Measurements from ENCODE around the gene THBD. TPM values are rescaled to one million over a fixed set of nuclear protein-coding genes. Genes with fewer than 3 reads are reported as not detected.

THBD gene
- total RNA-seq, 1 donor from 2014 or later: 6.8 TPM

GRCh38 chr20:23042270-23042669, 7.2 kb downstream of the THBD start:
- Histone ChIP-seq H3K27me3 (ENCODE audit: control insufficient read depth in 3 of 3, insufficient read depth in 3 of 3, low read length in 3 of 3) (peaks cover 0 to 15% (median 6%) of the 10 kb centered on the region in 3 donors), H3K9ac (ENCODE audit: low read depth in 1 of 3, low read length in 3 of 3) (no peak overlapping the region), H3K27ac (ENCODE audit: low read depth, low read length) (no peak overlapping the region), H3K4me3 (ENCODE audit: low read length in 3 of 3) (no peak overlapping the region), H3K9me3 (ENCODE audit: control insufficient read depth in 3 of 3, low read length in 3 of 3) (no peaks in the 10 kb centered on the region), H3K4me1 (ENCODE audit: control insufficient read depth in 3 of 3, insufficient read depth in 3 of 3, low read length in 3 of 3) (peaks cover 13 to 24% (median 19%) of the 10 kb centered on the region in 3 donors), H3K36me3 (ENCODE audit: control insufficient read depth in 3 of 3, insufficient read depth in 3 of 3, low read length in 3 of 3) (peaks cover 0 to under 1% (median 0%) of the 10 kb centered on the region in 3 donors)

DNA sequence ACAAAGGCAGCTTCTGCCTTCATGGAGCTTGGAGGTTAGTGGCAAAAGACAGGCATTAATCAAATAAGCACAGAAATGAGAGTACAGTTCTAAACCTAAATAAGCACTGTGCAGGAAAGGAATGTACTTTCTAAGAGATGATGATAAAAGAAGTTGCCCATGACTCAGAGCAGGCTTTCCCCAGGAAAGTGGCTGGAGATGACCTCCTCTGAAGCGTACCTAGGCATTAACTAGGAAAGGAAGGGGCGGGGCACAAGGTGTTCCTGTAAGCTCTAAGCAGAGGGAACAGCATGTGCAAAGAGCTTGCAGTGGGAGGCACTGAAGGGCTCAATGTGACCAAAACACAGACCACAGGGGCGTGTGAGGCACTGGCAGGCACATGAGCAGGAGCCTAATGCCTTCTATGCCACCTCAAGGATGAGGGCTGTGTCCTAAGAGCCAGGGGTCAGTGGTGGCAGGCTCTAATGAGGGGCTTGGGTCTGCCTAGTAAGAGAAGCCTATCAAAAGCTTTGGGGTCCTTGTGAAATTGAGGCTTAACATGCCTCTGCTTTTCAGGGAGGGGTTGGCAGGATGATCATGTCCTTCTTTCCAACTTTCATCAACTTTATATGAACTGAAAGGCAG, 9.5 kb downstream of the THBD start:
- Histone ChIP-seq H3K9me3 (ENCODE audit: control insufficient read depth in 3 of 3, low read length in 3 of 3) (no peaks in the 10 kb centered on the region), H3K27ac (ENCODE audit: low read depth, low read length) (no peak overlapping the region), H3K4me3 (ENCODE audit: low read length in 3 of 3) (no peak overlapping the region), H3K36me3 (ENCODE audit: control insufficient read depth in 3 of 3, insufficient read depth in 3 of 3, low read length in 3 of 3) (no peaks in the 10 kb centered on the region), H3K9ac (ENCODE audit: low read depth in 1 of 3, low read length in 3 of 3) (no peak overlapping the region), H3K27me3 (ENCODE audit: control insufficient read depth in 3 of 3, insufficient read depth in 3 of 3, low read length in 3 of 3) (peaks cover 15 to 32% (median 22%) of the 10 kb centered on the region in 3 donors), H3K4me1 (ENCODE audit: control insufficient read depth in 3 of 3, insufficient read depth in 3 of 3, low read length in 3 of 3) (peaks cover 1 to 8% (median 2%) of the 10 kb centered on the region in 3 donors)

GRCh38 chr20:23039136-23039875, 10.2 kb downstream of the THBD start:
- Histone ChIP-seq H3K9me3 (ENCODE audit: control insufficient read depth in 3 of 3, low read length in 3 of 3) (no peaks in the 10 kb centered on the region), H3K9ac (ENCODE audit: low read depth in 1 of 3, low read length in 3 of 3) (no peak overlapping the region), H3K27me3 (ENCODE audit: control insufficient read depth in 3 of 3, insufficient read depth in 3 of 3, low read length in 3 of 3) (peaks cover 20 to 36% (median 25%) of the 10 kb centered on the region in 3 donors), H3K4me1 (ENCODE audit: control insufficient read depth in 3 of 3, insufficient read depth in 3 of 3, low read length in 3 of 3) (peaks cover 0 to 4% (median 2%) of the 10 kb centered on the region in 3 donors), H3K4me3 (ENCODE audit: low read length in 3 of 3) (no peak overlapping the region), H3K36me3 (ENCODE audit: control insufficient read depth in 3 of 3, insufficient read depth in 3 of 3, low read length in 3 of 3) (no peaks in the 10 kb centered on the region), H3K27ac (ENCODE audit: low read depth, low read length) (no peak overlapping the region)

DNA sequence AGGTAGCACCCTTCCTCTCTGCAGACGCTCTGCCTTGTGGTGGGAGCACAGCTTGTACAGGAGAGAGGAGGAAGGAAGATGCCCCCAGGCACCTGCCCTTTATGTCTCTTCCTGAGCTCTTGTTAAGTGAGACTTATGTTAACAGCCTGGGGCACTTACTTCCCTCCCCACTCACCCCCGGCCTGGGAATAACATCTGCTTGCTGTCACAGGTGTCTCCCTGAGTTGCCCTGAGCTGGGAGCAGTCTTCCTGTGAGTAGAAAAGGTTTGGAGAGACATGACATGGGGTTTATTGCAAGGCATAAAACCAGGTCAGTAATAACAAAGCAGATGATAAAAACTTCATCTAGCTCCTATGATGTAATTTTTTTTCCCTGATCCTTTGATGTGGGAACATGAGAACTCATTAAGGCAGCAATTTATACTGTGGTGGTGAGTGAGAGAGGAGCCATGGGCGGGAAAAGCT, 12.4 kb downstream of the THBD start:
- Histone ChIP-seq H3K4me3 (ENCODE audit: low read length in 3 of 3) (no peak overlapping the region), H3K27ac (ENCODE audit: low read depth, low read length) (no peak overlapping the region), H3K9ac (ENCODE audit: low read depth in 1 of 3, low read length in 3 of 3) (no peak overlapping the region), H3K27me3 (ENCODE audit: control insufficient read depth in 3 of 3, insufficient read depth in 3 of 3, low read length in 3 of 3) (peaks cover 20 to 37% (median 25%) of the 10 kb centered on the region in 3 donors), H3K9me3 (ENCODE audit: control insufficient read depth in 3 of 3, low read length in 3 of 3) (no peaks in the 10 kb centered on the region), H3K4me1 (ENCODE audit: control insufficient read depth in 3 of 3, insufficient read depth in 3 of 3, low read length in 3 of 3) (peaks cover 0 to 4% (median 2%) of the 10 kb centered on the region in 3 donors), H3K36me3 (ENCODE audit: control insufficient read depth in 3 of 3, insufficient read depth in 3 of 3, low read length in 3 of 3) (no peaks in the 10 kb centered on the region)

GRCh38 chr20:23036371-23036770, 13.1 kb downstream of the THBD start:
- H3K27me3 ChIP-seq (ENCODE audit: control insufficient read depth in 3 of 3, insufficient read depth in 3 of 3, low read length in 3 of 3): peaks cover 20 to 37% (median 25%) of the 10 kb centered on the region in 3 donors
- H3K4me3 ChIP-seq (ENCODE audit: low read length in 3 of 3): no peak overlapping the region
- no peaks in the 10 kb centered on the region for H3K36me3 ChIP-seq (ENCODE audit: control insufficient read depth in 3 of 3, insufficient read depth in 3 of 3, low read length in 3 of 3)
- no peak overlapping the region for H3K27ac ChIP-seq (ENCODE audit: low read depth, low read length)
- H3K9me3 ChIP-seq (ENCODE audit: control insufficient read depth in 3 of 3, low read length in 3 of 3): no peaks in the 10 kb centered on the region
- no peak overlapping the region for H3K9ac ChIP-seq (ENCODE audit: low read depth in 1 of 3, low read length in 3 of 3)
- peaks cover 0 to 4% (median 2%) of the 10 kb centered on the region in 3 donors for H3K4me1 ChIP-seq (ENCODE audit: control insufficient read depth in 3 of 3, insufficient read depth in 3 of 3, low read length in 3 of 3)

DNA sequence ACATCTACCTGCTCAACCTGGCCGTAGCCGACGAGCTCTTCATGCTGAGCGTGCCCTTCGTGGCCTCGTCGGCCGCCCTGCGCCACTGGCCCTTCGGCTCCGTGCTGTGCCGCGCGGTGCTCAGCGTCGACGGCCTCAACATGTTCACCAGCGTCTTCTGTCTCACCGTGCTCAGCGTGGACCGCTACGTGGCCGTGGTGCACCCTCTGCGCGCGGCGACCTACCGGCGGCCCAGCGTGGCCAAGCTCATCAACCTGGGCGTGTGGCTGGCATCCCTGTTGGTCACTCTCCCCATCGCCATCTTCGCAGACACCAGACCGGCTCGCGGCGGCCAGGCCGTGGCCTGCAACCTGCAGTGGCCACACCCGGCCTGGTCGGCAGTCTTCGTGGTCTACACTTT, 13.7 kb downstream of the THBD start:
- H3K27ac ChIP-seq (ENCODE audit: low read depth, low read length): no peak overlapping the region
- H3K9ac ChIP-seq (ENCODE audit: low read depth in 1 of 3, low read length in 3 of 3): no peak overlapping the region
- no peaks in the 10 kb centered on the region for H3K36me3 ChIP-seq (ENCODE audit: control insufficient read depth in 3 of 3, insufficient read depth in 3 of 3, low read length in 3 of 3)
- H3K4me3 ChIP-seq (ENCODE audit: low read length in 3 of 3): no peak overlapping the region
- no peaks in the 10 kb centered on the region for H3K9me3 ChIP-seq (ENCODE audit: control insufficient read depth in 3 of 3, low read length in 3 of 3)
- peaks cover 0 to 4% (median 2%) of the 10 kb centered on the region in 3 donors for H3K4me1 ChIP-seq (ENCODE audit: control insufficient read depth in 3 of 3, insufficient read depth in 3 of 3, low read length in 3 of 3)
- H3K27me3 ChIP-seq (ENCODE audit: control insufficient read depth in 3 of 3, insufficient read depth in 3 of 3, low read length in 3 of 3): peaks cover 20 to 37% (median 25%) of the 10 kb centered on the region in 3 donors

GRCh38 chr20:23034721-23035671, 14.5 kb downstream of the THBD start, which contains the start of gene SSTR4:
SSTR4 (plus strand) TSS chr20:23035312; CDS start chr20:23035484, 172 bp downstream.
- Histone ChIP-seq H3K9me3 (ENCODE audit: control insufficient read depth in 3 of 3, low read length in 3 of 3) (no peaks in the 10 kb centered on the region), H3K36me3 (ENCODE audit: control insufficient read depth in 3 of 3, insufficient read depth in 3 of 3, low read length in 3 of 3) (no peaks in the 10 kb centered on the region), H3K27ac (ENCODE audit: low read depth, low read length) (no peak within 1 kb of the TSS), H3K27me3 (ENCODE audit: control insufficient read depth in 3 of 3, insufficient read depth in 3 of 3, low read length in 3 of 3) (peaks cover 20 to 33% (median 25%) of the 10 kb centered on the region in 3 donors), H3K4me1 (ENCODE audit: control insufficient read depth in 3 of 3, insufficient read depth in 3 of 3, low read length in 3 of 3) (peaks cover 0 to 4% (median 2%) of the 10 kb centered on the region in 3 donors), H3K9ac (ENCODE audit: low read depth in 1 of 3, low read length in 3 of 3) (no peak within 1 kb of the TSS), H3K4me3 (ENCODE audit: low read length in 3 of 3) (no peak within 1 kb of the TSS)

DNA sequence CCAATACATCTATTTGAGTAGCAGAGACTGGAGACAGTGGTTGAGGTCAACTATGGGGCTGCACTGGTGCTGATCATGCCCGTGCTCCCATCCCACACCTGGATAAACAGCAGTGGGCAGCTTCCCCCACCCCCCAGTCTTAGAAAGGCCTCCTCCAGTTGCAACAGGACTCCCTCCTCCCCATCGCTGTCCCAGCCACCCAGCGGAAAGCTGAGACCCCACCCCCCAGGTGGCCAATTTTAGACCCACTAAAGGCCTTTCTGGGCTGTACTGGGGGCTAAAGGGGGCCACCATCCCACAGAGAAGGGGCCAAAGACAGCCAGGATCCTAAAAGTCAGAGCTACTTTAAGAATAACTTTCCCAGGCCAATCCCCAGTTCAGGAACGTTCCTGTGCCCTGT, 15.6 kb downstream of the THBD start:
- peaks cover 20 to 33% (median 25%) of the 10 kb centered on the region in 3 donors for H3K27me3 ChIP-seq (ENCODE audit: control insufficient read depth in 3 of 3, insufficient read depth in 3 of 3, low read length in 3 of 3)
- H3K4me1 ChIP-seq (ENCODE audit: control insufficient read depth in 3 of 3, insufficient read depth in 3 of 3, low read length in 3 of 3): peaks cover 0 to 4% (median 2%) of the 10 kb centered on the region in 3 donors
- H3K36me3 ChIP-seq (ENCODE audit: control insufficient read depth in 3 of 3, insufficient read depth in 3 of 3, low read length in 3 of 3): no peaks in the 10 kb centered on the region
- H3K9me3 ChIP-seq (ENCODE audit: control insufficient read depth in 3 of 3, low read length in 3 of 3): no peaks in the 10 kb centered on the region
- H3K27ac ChIP-seq (ENCODE audit: low read depth, low read length): no peak overlapping the region
- H3K4me3 ChIP-seq (ENCODE audit: low read length in 3 of 3): no peak overlapping the region
- H3K9ac ChIP-seq (ENCODE audit: low read depth in 1 of 3, low read length in 3 of 3): no peak overlapping the region

DNA sequence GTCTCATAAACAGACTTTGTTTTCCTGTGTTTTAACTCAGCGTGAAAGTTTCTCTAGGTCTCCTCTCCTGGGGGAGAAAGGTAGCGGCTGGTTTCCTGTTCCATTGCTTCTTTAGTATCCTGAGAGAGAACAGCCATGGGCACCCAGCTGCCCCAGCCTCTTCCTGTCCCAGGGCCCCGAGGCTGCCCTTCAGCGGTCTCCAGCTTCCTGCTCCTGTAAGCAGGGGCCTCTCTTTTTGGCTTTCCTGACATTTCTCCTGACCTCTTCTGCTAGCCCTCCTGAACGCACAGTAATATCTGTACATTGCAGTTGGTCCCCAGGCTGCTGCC, 16.8 kb downstream of the THBD start:
- Histone ChIP-seq H3K9me3 (ENCODE audit: control insufficient read depth in 3 of 3, low read length in 3 of 3) (no peaks in the 10 kb centered on the region), H3K27me3 (ENCODE audit: control insufficient read depth in 3 of 3, insufficient read depth in 3 of 3, low read length in 3 of 3) (peaks cover 20 to 23% (median 23%) of the 10 kb centered on the region in 3 donors), H3K36me3 (ENCODE audit: control insufficient read depth in 3 of 3, insufficient read depth in 3 of 3, low read length in 3 of 3) (no peaks in the 10 kb centered on the region), H3K27ac (ENCODE audit: low read depth, low read length) (no peak overlapping the region), H3K9ac (ENCODE audit: low read depth in 1 of 3, low read length in 3 of 3) (no peak overlapping the region), H3K4me3 (ENCODE audit: low read length in 3 of 3) (no peak overlapping the region), H3K4me1 (ENCODE audit: control insufficient read depth in 3 of 3, insufficient read depth in 3 of 3, low read length in 3 of 3) (peaks cover 0 to 4% (median 2%) of the 10 kb centered on the region in 3 donors)
